Stimulated activated naive B cell treated with anti-CD40 and anti-IgM and Interleukin-4, amounts not matched to agents 10 μg/mL and 1 μg/mL and 100 μg/mL, for 72 hours (primary cell): ENCODE results near the gene ASL.
"Not testable (repeated sequence)": the region's sequence is repeated elsewhere in the genome, so short reads cannot be mapped to it uniquely, and the experiment has no call there.

ENCODE experiments used
- ATAC-seq, 2 donors: fragments of 150-1000 bp; cut with Tn5 transposase; replicated peaks; 2 replicates each; pipeline ENCODE4 v1.10.0; 2021; ENCODE audit warnings: moderate library complexity in 1 of 2
- DNase-seq: peaks from one replicate; pipeline ENCODE4 v3.0.0; 2021
- H3K27ac Mint-ChIP-seq: one replicate; pipeline ENCODE4 v1.8.0; 2022; ENCODE audit warnings: mild to moderate bottlenecking, mixed read lengths
- H3K27me3 Mint-ChIP-seq, 2 donors: one replicate each; pipeline ENCODE4 v1.8.0; 2022; ENCODE audit warnings: mixed read lengths in 2 of 2
- H3K36me3 Mint-ChIP-seq, 2 donors: one replicate each; pipeline ENCODE4 v1.8.0; 2022; ENCODE audit warnings: mixed read lengths in 2 of 2, mild to moderate bottlenecking in 1 of 2
- H3K4me1 Mint-ChIP-seq, 2 donors: one replicate each; pipeline ENCODE4 v1.8.0; 2022; ENCODE audit warnings: mixed read lengths in 2 of 2, mild to moderate bottlenecking in 1 of 2
- H3K4me3 Mint-ChIP-seq, 2 donors: one replicate each; pipeline ENCODE4 v1.8.0; 2022; ENCODE audit warnings: mild to moderate bottlenecking in 2 of 2, mixed read lengths in 2 of 2, moderate library complexity in 1 of 2
- H3K9me3 Mint-ChIP-seq, 2 donors: one replicate each; pipeline ENCODE4 v1.8.0; 2022; ENCODE audit warnings: mixed read lengths in 2 of 2, mild to moderate bottlenecking in 1 of 2

Gene ASL

DNA sequence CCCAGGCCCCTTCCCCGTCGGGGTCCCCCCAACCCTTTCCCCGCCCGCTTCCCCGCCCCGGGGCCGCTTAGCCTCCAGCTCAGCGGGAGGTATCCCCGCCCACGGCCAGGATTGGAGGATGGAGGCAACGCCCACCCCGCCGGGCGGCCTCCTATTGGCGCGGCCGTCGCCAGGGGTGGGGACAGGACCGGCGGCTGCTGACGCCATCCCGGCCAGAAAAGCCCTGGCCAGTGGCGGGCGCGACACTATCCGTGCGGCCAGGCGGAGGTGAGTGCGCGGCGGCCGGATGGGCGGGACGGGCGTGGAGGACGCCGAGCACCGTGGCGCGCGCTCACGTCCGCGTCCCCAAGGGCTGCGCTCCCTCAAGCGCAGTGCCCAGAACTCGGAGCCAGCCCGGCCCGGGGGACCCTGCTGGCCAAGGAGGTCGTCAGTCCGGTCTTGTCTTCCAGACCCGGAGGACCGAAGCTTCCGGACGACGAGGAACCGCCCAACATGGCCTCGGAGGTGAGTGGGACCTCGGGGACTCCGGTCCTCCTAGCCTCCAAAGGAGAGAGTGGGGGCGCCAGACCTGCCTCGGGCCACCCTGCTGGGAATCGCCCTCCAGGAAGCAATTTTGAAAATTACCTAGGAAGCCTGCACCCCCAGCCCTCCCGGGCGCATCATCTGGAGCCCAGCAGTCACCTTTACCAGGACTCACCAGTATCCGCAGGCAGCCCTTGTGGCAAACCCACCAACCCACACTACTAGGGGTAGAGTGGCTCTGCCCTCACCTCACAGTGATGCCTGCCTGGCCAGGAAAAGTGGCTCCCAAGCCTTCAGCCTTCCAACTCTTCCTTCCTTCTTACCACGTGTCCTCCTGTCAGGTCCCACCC is at the start of gene ASL:
Gene ASL (plus strand): TSS at position 230 of the 872 bp plus-strand sequence. CDS start 263 bp downstream, at position 493.
- H3K27me3 Mint-ChIP-seq, result no peaks in the 10 kb centered on the region

DNA sequence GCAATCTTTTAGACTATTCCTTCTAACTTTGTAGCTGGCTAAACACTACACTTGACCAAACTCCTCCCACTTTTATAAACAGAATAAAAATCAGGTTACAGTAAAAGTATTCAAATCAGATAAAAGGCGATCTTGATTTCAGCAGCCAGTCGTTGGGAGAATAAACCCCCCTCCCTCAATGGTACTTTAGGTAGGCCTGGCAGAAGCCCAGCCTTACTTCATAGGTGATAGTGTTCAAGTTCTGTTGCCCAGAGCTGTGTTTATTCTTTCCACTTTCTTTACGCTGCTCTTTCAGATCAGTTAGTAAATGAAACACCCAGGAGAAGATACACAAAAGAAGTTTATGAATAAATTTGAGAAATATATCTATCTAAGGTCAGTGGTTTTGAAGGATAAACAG is 47.3 kb upstream of the ASL start:
- H3K9me3 Mint-ChIP-seq, H3K36me3 Mint-ChIP-seq, ATAC-seq, DNase-seq, H3K4me1 Mint-ChIP-seq, H3K27me3 Mint-ChIP-seq, H3K4me3 Mint-ChIP-seq, H3K27ac Mint-ChIP-seq: not testable (repeated sequence)

More for the DNA sequence above, at the start of gene ASL:
- Mint-ChIP-seq H3K36me3 (peaks cover 8 to 15% of the 10 kb centered on the region in 2 donors), H3K9me3 (no peaks in the 10 kb centered on the region), H3K27ac (peak within 1 kb of the TSS; percentile 89), H3K4me1 (peaks cover 7 to 25% of the 10 kb centered on the region in 2 donors), H3K4me3 (peak within 1 kb of the TSS; percentile 86 to 94)
- ATAC-seq (peak; percentile 98 to 99), DNase-seq (peak; percentile 92)

- Mint-ChIP-seq H3K27ac (no peak overlapping the region), H3K9me3 (no peaks in the 10 kb centered on the region), H3K4me1 (no peaks in the 10 kb centered on the region), H3K36me3 (no peaks in the 10 kb centered on the region), H3K27me3 (peaks cover 0 to 5% of the 10 kb centered on the region in 2 donors), H3K4me3 (no peak overlapping the region)
- no peak for ATAC-seq
- DNase-seq, result no peak
These were observed 41.9 kb upstream of the ASL start for GRCh38 chr7:66033471-66034385.

DNA sequence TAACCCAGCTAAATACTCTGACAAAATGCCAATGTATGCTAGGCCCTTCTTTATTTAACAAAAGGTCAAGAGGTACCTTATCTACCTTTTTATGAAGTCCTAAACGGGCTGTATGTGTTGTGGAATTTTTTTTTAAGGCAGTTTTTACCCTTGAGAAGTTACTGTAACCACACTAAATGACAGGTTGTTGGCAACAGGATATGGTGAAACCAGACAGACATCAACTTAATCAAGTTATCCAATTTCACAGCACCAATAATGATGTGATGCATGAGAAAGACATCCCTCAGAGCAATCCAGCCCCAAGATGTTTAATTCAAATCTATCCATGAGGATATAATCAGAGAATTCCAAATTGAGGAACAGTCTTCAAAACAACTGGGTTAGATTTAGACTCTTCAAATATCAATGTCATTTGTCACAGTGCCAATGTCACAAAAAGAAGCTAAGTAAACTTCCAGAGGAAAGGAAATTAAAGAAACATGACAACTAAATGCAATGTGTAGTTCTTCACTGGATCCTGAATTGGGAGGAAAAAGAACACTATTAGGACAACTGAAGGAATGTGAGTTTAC is 41.1 kb upstream of the ASL start:
- not testable (repeated sequence) for H3K36me3 Mint-ChIP-seq, H3K4me3 Mint-ChIP-seq, H3K27me3 Mint-ChIP-seq, ATAC-seq, H3K9me3 Mint-ChIP-seq, H3K27ac Mint-ChIP-seq, DNase-seq, H3K4me1 Mint-ChIP-seq

DNA sequence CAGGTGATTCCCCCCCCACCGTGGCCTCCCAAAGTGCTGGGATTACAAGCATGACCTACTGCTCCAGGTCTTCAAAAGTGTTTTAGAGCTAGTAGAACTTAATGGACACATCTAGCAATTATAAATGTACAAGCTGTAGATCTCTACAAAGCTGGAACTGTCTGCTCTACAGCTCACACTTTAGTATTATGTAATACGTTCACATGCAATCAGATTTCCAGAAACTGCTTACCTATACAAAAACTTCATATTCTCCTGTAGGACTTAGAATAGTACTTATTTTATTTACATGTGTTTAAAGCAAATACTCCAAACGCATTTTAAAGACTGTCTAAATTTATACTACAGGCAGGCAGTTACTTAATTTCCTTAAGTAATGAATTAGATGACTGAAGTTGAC is 39.2 kb upstream of the ASL start:
- Mint-ChIP-seq H3K27me3 (peaks cover 0 to 5% of the 10 kb centered on the region in 2 donors), H3K4me3 (no peak overlapping the region), H3K9me3 (no peaks in the 10 kb centered on the region), H3K36me3 (no peaks in the 10 kb centered on the region), H3K4me1 (no peaks in the 10 kb centered on the region), H3K27ac (no peak overlapping the region)
- DNase-seq (no peak), ATAC-seq (no peak)

DNA sequence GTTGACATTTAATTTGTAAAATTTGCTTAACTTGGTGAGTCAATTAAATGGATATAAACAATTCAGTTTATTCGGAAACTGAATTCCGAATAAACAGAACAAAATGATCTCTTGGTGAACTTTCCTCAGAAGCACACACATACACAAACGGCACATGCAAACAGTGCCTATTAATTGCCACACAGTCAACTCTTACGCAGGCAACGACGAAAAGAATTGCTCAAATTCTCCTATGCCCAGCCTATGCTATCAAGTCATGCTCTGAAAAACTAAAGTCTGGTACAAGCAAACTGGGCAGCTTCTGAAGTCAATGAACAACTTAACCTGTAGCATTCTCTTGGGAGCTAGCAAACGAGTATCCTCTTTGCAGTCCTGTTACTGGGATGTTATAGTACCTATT is 38.8 kb upstream of the ASL start:
- DNase-seq (no peak), ATAC-seq (no peak)
- H3K27ac Mint-ChIP-seq, result no peak overlapping the region
- no peaks in the 10 kb centered on the region for H3K9me3 Mint-ChIP-seq
- H3K36me3 Mint-ChIP-seq, result no peaks in the 10 kb centered on the region
- H3K4me1 Mint-ChIP-seq, result no peaks in the 10 kb centered on the region
- H3K4me3 Mint-ChIP-seq, result no peak overlapping the region
- peaks cover 0 to 5% of the 10 kb centered on the region in 2 donors for H3K27me3 Mint-ChIP-seq

DNA sequence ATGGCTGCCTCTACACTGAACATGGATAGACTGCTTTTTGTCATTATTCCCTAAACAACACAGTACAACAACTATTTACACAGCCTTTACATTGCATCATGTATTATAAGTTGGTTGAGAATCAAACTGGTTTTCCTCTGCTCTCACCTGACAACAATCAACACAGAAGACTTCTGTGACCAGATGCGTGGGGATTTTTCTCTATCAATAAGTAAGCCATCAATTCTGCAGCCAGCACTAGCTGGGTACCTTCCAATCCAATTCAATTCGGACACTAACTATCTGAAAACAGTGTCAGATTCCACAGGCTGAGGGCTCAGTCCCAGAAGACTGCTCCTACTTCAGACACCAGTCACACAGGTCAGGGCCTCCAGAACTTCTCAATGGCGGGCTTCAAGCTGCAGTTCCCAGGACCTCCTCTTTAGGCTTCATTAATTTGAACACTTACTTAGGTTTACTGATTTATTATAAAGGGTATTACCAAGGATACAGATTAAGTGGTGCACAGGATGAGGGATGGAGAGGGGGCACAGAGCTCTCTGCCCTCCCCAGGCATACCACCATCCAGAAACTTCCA is 36.4 kb upstream of the ASL start:
- H3K36me3 Mint-ChIP-seq, result no peaks in the 10 kb centered on the region
- ATAC-seq, result no peak

DNA sequence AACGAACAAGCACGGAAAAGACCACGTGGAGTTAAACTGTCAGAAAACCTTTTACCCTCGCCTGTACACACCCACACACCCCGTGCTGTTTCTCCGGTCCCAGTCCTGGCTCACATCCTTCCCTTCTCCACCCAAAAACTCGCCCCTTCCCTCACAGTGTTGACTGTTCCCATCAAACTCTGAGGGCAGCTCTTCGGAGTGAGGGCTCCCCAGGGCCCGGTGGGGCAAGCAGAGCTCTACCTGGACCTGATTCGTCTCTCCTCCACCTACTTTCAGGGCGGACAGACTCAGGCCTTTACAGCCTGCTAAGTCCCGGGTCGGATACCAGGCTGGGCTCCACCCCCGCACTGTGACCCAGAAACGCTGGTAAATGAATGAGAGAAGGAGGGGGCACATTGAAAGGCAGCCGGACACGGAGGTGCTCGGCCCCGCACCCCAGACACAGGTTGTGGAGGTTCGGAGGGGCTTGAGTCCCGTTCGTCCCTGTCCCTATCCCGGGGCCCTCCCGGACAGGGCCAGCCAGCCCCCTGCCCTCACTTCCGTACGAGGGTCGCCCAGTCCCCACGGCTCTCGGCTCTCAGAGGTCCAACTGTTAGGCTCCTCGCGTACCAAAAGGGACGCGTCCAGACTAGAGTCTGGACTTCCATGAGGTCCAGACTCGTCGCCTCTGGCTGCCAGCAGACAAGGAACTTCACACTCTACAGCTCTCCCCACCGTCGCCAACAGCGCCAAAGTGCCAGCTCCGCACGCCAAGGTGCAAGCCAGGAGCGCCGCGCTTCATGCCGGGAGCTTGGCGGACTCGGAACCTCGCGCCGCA is 31.7 kb upstream of the ASL start:
- peak; percentile 81 to 84 for ATAC-seq
- H3K27me3 Mint-ChIP-seq, result peaks cover 9% of the 10 kb centered on the region in 2 donors
- H3K27ac Mint-ChIP-seq, result peak overlapping the region; percentile 65
- H3K4me3 Mint-ChIP-seq, result peak overlapping the region; percentile 83 to 90
- H3K4me1 Mint-ChIP-seq, result peaks cover 6 to 9% of the 10 kb centered on the region in 2 donors
- no peaks in the 10 kb centered on the region for H3K36me3 Mint-ChIP-seq
- peak; percentile 15 for DNase-seq
- no peaks in the 10 kb centered on the region for H3K9me3 Mint-ChIP-seq

More for the DNA sequence above, 36.4 kb upstream of the ASL start:
- Mint-ChIP-seq H3K4me1 (peaks cover 5 to 8% of the 10 kb centered on the region in 2 donors), H3K9me3 (no peaks in the 10 kb centered on the region), H3K27ac (no peak overlapping the region), H3K4me3 (no peak overlapping the region), H3K27me3 (peaks cover 7 to 12% of the 10 kb centered on the region in 2 donors)
- no peak for DNase-seq

- H3K4me1 Mint-ChIP-seq, DNase-seq, H3K27me3 Mint-ChIP-seq, H3K27ac Mint-ChIP-seq, ATAC-seq, H3K36me3 Mint-ChIP-seq, H3K9me3 Mint-ChIP-seq: not testable (repeated sequence)
- peak overlapping the region; percentile 83 to 90 for H3K4me3 Mint-ChIP-seq
These were observed 31.1 kb upstream of the ASL start for GRCh38 chr7:66044498-66044854.

GRCh38 chr7:66047426-66047825 is 28.2 kb upstream of the ASL start:
- H3K9me3 Mint-ChIP-seq, result no peaks in the 10 kb centered on the region
- H3K27ac Mint-ChIP-seq, result no peak overlapping the region
- DNase-seq, result no peak
- H3K4me1 Mint-ChIP-seq, result peaks cover 6 to 9% of the 10 kb centered on the region in 2 donors
- no peak overlapping the region for H3K4me3 Mint-ChIP-seq
- H3K27me3 Mint-ChIP-seq, result peaks cover 9% of the 10 kb centered on the region in 2 donors
- ATAC-seq, result no peak
- no peaks in the 10 kb centered on the region for H3K36me3 Mint-ChIP-seq

DNA sequence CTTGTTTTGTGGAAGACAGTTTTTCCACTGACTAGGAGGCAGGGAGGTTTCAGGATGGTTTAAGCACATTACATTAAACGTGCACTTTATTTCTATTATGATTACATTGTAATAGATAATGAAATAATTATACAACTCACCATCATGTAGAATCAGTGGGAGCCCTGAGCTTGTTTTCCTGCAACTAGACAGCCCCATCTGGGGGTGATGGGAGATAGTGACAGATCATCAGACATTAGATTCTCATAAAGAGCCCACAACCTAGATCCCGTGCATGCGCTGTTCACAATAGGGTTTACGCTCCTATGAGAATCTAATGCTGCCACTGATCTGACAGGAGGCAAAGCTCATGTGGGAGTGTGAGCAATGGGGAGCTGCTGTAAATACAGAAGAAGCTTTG is 25.7 kb upstream of the ASL start:
- DNase-seq, H3K4me3 Mint-ChIP-seq, H3K27ac Mint-ChIP-seq, H3K36me3 Mint-ChIP-seq, H3K27me3 Mint-ChIP-seq, ATAC-seq, H3K4me1 Mint-ChIP-seq, H3K9me3 Mint-ChIP-seq: not testable (repeated sequence)

DNA sequence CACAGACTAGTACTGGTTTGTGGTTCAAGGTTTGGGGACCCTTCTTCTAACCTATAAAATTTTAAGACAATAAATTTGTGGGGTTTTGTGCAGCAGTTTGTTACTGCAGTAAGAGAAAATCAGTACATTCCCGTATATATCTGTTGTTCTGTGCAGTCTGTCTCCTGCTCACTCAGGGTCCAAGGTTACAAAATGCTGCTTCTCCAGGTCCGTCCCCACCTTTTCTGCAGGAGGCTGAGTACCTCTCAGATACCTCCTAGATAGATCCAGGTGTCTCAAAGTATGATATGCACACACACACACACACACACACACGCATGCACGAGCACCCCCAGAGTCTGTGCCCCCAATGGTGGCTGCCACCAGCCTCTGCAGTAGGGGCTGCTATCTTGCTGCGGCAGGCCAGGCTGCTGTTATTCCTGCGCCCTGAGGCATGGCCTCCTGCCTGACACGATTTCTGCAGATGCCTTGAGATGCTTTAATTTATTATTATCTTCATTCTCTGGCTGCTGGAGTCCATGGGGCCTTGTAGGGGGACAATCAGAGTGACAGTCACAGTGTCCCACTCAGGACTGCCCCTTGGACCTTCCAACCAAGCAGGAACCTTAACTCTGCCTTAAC is 25.2 kb upstream of the ASL start:
- no peak for ATAC-seq
- no peak for DNase-seq
- peaks cover 0 to 3% of the 10 kb centered on the region in 2 donors for H3K4me1 Mint-ChIP-seq
- H3K9me3 Mint-ChIP-seq, result no peaks in the 10 kb centered on the region
- no peaks in the 10 kb centered on the region for H3K36me3 Mint-ChIP-seq
- H3K27me3 Mint-ChIP-seq, result peaks cover 0 to 5% of the 10 kb centered on the region in 2 donors
- H3K27ac Mint-ChIP-seq, result no peak overlapping the region
- H3K4me3 Mint-ChIP-seq, result no peak overlapping the region

GRCh38 chr7:66050990-66051448 is 24.6 kb upstream of the ASL start:
- no peak for DNase-seq
- no peak for ATAC-seq
- no peak overlapping the region for H3K27ac Mint-ChIP-seq

More at GRCh38 chr7:66050990-66051448, 24.6 kb upstream of the ASL start:
- Mint-ChIP-seq H3K36me3 (no peaks in the 10 kb centered on the region), H3K27me3 (peaks cover 0 to 5% of the 10 kb centered on the region in 2 donors), H3K4me1 (peaks cover 0 to 4% of the 10 kb centered on the region in 2 donors), H3K4me3 (no peak overlapping the region), H3K9me3 (no peaks in the 10 kb centered on the region)
